ENCODE results near the gene TEX48.

The TEX48 gene

DNA sequence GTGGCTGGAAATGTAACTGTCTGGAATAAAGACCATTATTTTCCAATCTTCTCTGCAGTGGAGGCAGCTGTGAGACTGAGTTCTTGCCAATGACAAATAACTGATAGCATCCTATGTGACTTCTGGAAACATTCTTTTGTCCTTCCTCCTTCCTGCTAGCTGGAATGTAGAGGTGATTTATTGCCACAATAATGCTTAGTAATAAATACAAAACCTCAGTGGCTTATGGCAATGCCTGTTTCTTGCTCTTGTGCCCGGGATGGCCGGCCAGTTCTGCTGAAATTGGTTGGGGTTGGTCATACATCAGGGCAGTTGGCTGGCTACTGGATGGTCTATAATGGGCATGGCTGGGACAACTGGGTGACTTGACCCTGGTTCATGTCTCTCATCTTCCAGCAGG lies 12.2 kb upstream of the TEX48 start:
- DNase-seq (ENCODE audit: low read depth in 1 of 2, low spot score in 1 of 2) = no peak

DNA sequence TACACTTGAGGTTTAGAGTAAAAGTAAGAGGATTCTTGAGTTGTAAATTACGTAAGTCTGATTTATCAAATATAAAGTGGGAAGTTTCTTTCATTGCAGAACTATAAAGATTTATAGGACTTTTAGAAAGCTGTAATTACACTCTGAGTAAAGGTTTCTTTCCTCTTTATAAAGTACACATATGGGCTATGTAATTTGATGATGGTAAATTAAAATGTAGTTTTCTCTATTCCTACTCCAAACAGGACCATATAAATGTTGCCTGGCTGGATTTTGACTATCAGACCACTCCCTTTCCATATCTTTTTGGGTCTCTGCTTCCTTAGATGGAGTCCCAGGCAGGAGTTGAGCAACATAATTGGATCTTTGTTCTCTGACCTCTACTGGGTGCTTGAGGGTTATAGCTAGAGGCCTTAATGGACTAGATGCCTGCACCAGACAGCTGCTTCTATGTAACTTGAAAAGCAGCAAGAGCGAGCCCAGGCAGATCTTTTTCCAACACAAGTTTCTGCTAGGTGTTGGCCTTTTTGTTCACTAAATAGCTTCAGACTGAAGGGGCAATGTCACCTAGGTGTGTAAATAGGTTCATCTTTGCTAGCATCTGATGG lies 11.4 kb upstream of the TEX48 start:
- DNase-seq (ENCODE audit: low read depth in 1 of 2, low spot score in 1 of 2) = no peak

DNA sequence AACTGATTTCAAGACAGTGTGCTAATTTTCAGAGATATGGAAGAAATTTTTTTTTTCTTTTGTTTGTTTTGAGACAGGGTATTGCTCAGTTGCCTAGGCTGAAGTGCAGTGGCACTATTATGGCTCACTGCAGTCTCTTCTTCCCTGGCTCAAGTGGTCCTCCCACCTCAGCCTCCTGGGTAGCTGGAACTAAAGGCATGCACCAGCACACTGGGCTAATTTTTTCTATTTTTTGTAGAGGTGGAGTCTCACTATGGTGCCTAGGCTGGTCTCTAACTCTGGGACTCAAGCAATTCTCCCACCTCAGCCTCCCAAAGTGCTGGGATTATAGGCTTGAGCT lies 9.9 kb upstream of the TEX48 start:
- no peak for DNase-seq (ENCODE audit: low read depth in 1 of 2, low spot score in 1 of 2)

DNA sequence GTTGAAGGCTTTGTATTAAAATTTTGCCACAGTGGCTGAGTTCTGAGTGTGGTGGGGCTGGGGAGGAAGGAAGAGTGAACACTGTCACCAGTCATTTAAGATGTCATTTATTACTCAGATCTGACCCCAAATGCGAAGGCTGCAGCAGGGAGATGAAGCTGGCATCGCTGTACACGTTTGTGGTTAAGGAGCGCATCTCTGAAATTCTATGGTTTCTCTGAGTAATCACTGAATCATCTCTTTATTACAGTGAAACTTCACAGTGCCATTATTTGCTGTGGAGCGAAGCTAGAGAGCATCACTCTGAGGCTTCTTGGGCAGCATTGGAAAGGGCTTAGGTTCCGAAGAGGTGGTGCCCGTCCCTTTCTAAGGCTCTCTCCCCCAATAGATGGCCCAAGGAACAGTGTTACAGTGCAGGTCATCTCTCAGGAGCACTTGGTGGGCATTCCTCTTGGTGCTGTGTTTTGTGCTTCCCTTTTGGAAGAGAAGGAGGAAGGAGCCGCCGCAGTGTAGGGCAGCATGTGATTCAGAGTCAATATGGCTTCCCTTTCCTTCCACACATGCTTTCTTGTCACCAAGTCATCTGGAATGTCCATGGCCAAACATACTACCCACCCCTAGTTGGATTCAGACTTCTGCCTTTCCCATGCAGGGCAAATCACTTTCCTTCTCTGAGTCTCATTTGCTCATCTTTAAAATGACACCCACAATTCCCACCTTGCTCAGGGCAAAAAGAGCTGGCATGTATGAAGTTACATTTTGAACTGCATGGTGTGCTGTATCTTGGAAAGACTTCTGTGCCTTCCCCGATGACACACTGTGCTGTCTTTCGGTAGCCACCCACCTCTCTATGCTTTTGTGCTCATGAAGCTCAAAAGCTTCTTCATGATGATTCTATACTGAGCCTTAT lies 9.3 kb upstream of the TEX48 start:
- peak; percentile 27 to 40 for DNase-seq (ENCODE audit: low read depth in 1 of 2, low spot score in 1 of 2)

DNA sequence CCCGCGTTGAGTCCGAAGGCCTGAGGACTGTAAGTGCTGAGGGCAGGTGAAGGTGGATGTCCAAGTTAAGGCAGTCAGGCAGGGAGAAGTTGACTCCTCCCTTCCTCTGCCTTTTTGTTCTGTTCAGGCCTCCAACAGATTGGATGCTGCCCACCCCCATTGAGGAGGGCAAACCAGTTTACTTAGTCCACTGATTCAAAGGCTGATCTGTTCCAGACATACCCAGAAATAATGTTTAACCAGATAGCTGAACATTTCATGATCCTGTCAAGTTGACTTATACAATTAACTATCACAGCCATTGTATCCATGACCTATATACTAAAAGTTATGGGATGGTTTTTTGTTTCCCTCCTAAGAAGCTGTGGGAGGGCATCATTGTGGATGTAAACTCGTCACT lies 8.3 kb upstream of the TEX48 start:
- DNase-seq (ENCODE audit: low read depth in 1 of 2, low spot score in 1 of 2) = no peak

DNA sequence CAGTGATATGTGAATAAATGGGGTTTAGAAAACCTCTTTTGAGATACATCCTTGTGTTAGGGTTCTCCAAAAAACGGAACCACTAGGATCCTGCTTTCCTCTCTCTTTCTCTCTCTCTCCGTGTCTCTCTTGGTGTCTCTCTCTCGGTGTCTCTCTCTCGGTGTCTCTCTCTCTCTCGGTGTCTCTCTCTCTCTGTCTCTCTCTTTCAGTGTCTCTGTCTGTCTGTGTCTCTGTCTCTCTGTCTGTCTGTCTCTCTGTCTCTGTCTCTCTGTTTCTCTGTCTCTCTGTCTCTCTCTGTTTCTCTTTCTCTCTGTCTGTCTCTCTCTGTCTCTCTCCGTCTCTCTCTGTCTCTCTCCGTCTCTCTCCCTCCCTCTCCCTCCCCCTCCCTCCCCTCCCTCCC lies 7.8 kb upstream of the TEX48 start:
- DNase-seq (ENCODE audit: low read depth in 1 of 2, low spot score in 1 of 2) = no peak

DNA sequence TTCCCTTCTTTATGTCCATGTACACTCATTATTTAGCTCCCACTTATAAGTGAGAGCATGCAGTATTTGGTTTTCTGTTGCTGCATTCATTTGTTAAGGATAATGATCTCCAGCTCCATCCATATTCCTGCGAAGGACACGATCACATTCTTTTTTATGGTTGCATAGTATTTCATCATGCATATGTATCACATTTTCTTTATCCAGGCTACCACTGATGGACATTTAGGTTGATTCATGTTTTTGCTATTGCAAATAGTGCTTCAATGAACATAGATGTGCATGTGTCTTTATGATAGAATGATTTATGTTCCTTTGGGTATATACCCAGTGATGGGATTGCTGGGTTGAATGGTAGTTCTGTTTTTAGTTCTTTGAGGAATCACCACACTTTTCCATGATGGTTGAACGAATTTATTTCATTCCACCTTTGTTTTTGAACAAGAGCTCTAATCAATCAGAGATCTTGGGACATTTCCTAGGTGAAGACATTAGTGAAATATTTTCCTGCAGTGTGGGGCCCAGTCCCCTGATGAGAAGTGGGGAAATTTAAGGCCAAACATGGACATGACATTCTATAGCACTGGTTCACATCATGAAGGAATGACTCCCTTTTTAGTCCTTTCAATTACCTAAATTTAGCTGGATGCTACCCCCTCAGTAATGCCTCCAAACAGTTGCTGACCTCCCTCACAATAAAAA lies 7.1 kb upstream of the TEX48 start:
- DNase-seq (ENCODE audit: low read depth in 1 of 2, low spot score in 1 of 2) = no peak

DNA sequence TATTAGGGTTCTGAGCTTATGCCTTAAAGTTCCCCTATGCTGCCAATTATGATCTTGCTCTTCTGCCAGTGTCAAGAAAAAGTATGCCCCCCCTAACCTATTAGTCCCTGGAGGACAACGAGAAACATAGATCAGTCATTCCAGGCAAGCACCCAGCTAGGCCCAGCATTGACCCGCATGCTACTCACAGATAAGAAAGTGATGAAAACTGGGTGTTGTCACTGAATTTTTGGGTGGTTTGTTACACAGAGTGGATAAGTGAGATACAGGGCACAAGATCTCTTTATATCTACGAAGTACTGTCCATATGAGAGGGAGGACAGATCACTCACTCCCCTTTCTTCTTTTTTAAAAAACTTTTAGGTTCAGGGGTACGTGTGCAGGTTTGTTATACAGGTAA lies 6.4 kb upstream of the TEX48 start:
- no peak for DNase-seq (ENCODE audit: low read depth in 1 of 2, low spot score in 1 of 2)

DNA sequence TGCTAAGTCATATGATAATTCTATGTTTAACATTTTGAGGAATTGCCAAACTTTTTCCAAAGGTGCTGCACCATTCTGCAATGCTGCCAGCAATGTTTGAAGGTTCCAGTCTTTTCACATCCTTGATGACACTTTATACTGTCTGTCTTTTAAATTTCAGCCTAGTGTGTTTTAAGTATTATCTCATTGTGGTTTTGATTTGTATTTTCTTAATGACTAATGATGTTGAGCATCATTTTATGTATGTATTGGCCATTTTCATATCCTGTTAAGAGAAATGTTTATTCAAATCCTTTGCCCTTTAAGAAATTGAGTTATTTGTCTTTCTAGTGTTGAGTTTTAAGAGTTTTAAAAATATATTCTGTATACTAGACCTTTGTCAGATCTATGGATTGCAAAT lies 5.0 kb upstream of the TEX48 start:
- DNase-seq (ENCODE audit: low read depth in 1 of 2, low spot score in 1 of 2) = no peak

DNA sequence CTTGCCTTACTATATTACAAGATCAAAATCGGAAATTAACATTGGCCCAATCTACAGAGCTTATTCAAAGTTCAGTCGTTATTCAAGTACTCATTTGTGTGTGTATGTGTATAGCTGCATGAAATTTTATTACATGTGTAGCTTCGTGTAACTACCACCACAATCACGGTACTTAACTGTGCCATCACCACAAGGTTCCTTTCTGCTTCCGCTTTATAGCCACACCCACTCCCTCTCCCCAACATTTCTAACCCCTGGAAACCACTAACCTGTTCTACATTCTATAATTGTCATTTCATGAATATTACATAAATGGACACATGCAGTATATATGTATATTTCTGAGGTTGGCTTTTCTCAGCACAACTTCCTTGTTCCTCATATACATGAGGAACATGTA lies 4.0 kb upstream of the TEX48 start:
- DNase-seq (ENCODE audit: low read depth in 1 of 2, low spot score in 1 of 2) = no peak

DNA sequence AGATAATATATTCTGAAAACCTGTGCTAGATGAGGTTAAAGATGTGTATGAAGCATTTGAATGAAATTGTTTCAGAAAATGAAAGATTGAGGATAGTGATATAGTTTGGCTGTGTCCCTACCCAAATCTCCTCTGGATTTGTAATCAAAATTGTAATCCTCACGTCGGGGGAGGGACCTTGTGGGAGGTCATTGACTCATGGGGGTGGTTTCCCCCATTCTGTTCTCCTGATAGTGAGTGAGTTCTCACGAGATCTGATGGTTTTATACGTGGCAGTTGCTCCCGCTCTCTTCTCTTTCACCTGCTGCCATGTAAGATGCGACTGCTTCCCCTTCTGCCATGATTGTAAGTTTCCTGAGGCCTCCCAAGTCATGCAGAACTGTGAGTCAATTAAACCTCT lies 2.0 kb upstream of the TEX48 start:
- DNase-seq (ENCODE audit: low read depth in 1 of 2, low spot score in 1 of 2) = no peak

DNA sequence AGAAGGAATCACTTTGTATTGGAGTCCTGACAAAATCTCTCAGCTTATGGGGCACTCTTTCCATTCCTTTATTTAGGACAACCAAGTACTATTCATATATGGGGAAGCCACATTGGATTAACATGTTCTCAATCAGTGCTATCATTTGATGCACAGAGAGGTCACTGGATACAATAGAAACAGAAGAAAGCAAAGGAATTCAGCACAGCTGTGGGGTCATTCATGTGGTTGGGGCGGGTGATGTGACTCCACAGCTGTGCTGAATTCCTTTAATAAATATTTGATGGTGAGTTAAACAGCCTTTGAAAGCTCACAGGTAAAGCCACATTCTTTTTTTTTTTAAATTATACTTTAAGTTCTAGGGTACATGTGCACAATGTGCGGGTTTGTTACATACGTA lies 854 bp upstream of the TEX48 start:
- DNase-seq (ENCODE audit: low read depth in 1 of 2, low spot score in 1 of 2) = no peak

DNA sequence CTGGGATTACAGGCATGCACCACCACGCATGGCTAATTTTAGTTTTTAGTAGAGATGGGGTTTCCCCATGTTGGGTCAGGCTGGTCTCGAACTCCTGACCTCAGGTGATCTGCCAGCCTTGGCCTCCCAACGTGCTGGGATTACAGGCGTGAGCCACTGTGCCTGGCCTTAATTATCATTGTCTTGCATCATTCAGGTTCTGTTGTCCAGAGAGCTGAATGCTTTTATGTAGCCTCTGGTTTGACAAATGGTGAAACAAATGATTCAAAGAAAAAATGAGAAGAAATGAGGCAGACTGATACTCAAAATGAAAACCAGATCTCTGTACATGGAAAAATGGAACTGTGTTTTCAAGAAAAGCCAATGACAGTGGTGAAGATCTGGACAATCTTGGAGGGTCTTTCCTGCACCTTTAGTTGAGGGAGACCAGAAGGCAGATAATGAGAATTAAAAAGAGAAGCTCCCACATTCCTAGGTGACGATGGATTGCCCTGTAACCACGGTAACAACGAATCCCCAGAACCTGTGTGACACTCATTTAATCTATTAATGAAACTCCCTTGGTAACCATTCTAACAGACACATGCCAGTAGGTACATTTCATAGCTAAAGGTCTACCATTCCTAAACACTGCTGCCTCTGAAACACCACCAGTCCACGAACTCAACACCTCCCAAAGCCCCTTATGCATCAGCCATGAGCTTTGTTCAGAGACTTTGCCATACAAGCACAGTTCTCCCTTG lies 1.6 kb downstream of the TEX48 start:
- no peak for DNase-seq (ENCODE audit: low read depth in 1 of 2, low spot score in 1 of 2)

DNA sequence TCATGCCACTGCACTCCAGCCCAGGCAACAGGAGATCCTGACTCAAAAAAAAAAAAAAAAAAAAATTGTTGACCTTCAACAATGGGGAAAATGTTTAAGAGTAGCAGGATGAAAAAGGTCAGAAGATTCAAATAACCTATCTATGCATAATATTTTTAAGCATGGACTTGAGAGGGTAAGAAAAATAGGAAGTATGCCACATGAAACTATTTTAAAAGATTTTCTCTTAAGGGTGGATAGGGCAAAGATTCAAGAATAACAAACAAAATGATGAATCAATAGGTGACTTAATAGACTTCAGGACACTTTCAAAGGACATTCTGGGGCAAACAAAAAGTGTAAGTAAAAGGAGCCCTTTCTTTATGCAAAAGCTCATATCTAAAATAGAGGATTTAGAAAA lies 3.2 kb downstream of the TEX48 start:
- no peak for DNase-seq (ENCODE audit: low read depth in 1 of 2, low spot score in 1 of 2)

DNA sequence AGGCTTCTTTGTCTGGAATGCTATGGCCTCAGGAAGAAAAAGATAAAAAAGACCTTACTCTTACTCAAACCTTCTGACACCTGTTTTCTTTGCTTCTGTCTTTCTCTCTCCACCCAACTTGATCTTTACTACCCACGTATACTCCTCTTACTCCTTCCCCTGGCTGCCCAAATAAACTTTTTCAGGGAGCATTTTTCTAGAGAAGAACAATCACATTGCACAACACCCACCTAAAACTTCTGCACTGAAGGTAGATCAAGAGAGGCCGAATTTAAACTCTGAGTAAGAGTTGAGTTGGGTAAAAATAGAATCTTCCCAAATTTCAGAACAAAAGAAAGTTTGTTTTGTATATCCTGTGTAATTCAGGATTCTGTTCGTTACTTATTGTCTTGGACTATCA lies 3.9 kb downstream of the TEX48 start:
- no peak for DNase-seq (ENCODE audit: low read depth in 1 of 2, low spot score in 1 of 2)

DNA sequence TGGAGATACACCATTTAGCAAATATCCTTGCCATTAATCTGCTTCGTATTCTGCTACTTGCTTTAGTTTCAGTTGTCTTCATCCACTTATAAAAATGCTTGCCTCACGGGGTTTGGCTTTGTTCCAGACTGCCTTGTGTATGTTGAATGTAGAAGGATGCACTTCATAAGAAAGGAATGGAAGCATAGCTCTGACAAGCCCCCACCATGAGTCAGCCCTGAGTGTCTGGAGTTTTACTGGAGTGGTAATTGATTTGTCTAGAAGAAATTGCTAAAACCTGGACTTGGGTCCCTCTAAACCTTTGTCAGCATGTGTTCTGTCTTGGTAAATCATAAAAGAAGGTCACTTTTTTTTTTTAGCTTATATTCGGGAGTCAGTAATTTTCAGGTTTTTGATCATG lies 4.6 kb downstream of the TEX48 start:
- DNase-seq (ENCODE audit: low read depth in 1 of 2, low spot score in 1 of 2) = no peak

DNA sequence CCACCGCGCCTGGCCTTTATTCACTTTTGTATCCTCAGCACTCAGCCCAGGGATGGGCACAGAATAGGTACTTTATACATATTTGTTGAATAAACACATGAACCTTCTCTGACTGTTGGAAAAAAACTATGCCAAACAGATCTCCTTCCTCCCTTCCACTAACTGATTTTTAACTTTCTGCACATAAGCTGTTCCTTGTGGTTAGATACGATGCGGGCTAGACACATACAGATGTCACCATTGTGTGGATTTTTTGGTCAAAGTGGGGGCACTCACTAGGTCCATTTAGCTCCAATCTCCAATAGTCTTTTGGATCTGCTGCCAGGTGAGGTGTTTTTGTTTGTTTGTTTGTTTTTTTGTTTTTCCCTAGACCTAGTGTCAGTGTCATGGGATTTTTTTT lies 5.1 kb downstream of the TEX48 start:
- no peak for DNase-seq (ENCODE audit: low read depth in 1 of 2, low spot score in 1 of 2)

DNA sequence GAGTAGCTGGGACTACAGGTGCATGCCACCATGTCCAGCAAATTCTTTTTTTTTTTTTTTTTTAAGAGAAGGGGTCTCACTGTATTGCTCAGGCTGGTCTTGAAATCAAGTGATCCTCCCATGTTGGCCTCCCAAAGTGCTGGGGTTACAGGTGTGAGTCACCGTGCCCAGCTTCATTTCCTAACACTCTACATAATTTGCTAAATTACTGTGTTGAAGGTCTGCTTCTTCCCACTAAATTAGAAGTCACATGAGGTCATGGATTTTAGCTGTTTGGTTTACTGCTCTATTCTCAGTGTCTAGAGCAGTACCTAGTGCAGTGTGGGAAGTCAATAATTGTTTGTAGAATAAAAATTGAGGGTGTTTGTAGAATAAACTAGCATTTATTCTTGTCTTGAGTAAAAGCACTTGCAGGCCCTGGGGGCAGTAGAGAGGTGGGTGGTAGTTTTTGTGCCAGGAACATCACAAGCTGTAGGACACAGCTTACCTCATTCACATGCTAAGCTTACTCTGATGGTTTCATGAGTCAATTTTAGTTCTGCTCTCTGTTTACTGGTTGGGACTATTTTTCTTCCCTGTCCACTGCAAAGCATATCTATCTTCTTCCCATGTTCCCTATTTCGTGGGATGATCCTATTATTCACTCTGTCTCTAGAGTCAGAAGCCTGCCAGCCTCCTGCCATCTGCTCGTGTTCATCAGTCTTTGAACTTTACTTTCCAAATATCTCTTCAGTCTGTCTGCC lies 7.0 kb downstream of the TEX48 start:
- DNase-seq (ENCODE audit: low read depth in 1 of 2, low spot score in 1 of 2) = no peak

DNA sequence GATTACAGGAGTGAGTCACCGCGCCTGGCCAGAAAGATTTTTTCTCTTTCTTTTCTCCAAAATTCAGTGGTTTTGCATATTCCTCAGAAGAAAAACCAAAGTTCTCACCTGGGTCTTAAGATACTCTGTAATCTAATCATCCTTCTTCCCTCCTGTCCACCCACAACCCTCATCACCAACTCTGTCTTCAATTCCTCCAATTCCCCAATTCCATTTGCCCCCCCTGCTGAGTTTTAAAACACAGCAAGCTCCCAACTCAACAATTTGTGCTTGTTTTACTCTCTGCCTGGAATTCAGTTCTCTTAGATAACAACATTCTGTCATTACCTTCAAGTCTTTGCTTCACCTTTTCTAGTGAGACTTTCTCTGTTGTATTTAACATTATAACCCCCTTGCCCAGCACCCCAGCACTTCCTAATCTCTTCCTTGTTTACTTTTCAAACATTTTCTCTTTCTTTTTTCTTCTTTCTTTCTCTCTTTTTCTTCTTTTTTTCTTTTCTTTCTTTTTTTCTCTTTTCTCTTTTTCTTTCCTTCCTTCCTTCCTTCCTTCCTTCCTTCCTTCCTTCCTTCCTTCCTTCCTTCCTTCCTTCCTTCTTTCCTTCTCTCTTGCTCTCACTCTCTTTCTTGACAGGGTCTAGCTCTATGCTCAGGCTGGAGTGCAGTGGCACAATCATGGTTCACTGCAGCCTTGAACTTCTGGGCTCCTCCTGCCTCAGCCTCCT lies 7.8 kb downstream of the TEX48 start:
- DNase-seq (ENCODE audit: low read depth in 1 of 2, low spot score in 1 of 2) = no peak

DNA sequence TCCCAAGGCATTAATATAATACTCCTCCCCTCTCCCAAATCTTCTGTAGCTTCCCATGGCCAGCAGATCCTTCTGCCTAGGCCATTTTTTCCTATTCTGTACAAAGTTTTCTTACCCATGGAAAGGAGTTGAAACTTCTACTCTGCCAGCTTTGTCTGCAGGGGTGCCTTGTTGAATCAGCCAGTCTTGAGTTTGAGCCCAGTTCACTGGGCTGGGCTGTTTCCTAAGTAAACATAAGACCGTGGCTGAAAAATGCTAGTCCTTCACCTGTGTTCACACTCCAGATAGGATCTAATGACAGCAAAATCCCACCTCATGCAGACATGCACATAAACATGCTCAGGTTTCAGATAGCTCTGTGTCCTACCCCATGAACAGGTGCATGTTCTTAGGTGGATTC lies 10.4 kb downstream of the TEX48 start:
- DNase-seq (ENCODE audit: low read depth in 1 of 2, low spot score in 1 of 2) = no peak
